GM12865 (cell line): Measurements from ENCODE around the gene TTF2.

Experiments used
- DNase-seq: peaks from one replicate; pipeline ENCODE4 v3.0.0; 2010; ENCODE audit warnings: low read depth
- H3K4me3 ChIP-seq: 2 replicates; pipeline ENCODE4 v1.5.1; 2011; ENCODE audit warnings: mild to moderate bottlenecking, low read depth, low read length, control low read depth
- CTCF ChIP-seq: IDR thresholded peaks from 2 replicates; pipeline ENCODE4 v1.5.1; 2011; ENCODE audit warnings: low read length, control low read depth, low read depth, inconsistent platforms; ENCODE audit not compliant: insufficient read depth; ENCODE audit errors: missing control alignments

Gene TTF2

GRCh38 chr1:117068580-117068979 is 8.5 kb downstream of the TTF2 start:
- no peak for DNase-seq
- no peak for TF ChIP-seq CTCF
- no peak overlapping the region for H3K4me3 ChIP-seq

- peak; percentile 8 for TF ChIP-seq CTCF
Measured at GRCh38 chr1:117069220-117069844, 9.2 kb downstream of the TTF2 start.

GRCh38 chr1:117070124-117070523 is 10.0 kb downstream of the TTF2 start:
- no peak for TF ChIP-seq CTCF
- peak; percentile 45 for DNase-seq
- no peak overlapping the region for H3K4me3 ChIP-seq

More at GRCh38 chr1:117069220-117069844, 9.2 kb downstream of the TTF2 start:
- no peak for DNase-seq
- H3K4me3 ChIP-seq = no peak overlapping the region

GRCh38 chr1:117076648-117077047 is 16.5 kb downstream of the TTF2 start:
- no peak for TF ChIP-seq CTCF
- DNase-seq = no peak
- no peak overlapping the region for H3K4me3 ChIP-seq

GRCh38 chr1:117077267-117077666 is 17.1 kb downstream of the TTF2 start:
- DNase-seq = no peak
- TF ChIP-seq CTCF = no peak
- no peak overlapping the region for H3K4me3 ChIP-seq

GRCh38 chr1:117079737-117080136 is 19.6 kb downstream of the TTF2 start:
- no peak for DNase-seq
- H3K4me3 ChIP-seq = no peak overlapping the region
- TF ChIP-seq CTCF = no peak

GRCh38 chr1:117084231-117084630 is 24.1 kb downstream of the TTF2 start:
- DNase-seq = no peak
- TF ChIP-seq CTCF = no peak
- H3K4me3 ChIP-seq = no peak overlapping the region
